ENCODE measurements around the gene YIPF3. TPM values are rescaled to one million over a fixed set of nuclear protein-coding genes. Genes with fewer than 3 reads are reported as not detected.
"Not testable (repeated sequence)": the region's sequence is repeated elsewhere in the genome, so short reads cannot be mapped to it uniquely, and the experiment has no call there.

YIPF3 gene
- total and polyA plus RNA-seq, 4 donors: 81.3 to 119 (median 96.2) TPM

GRCh38 chr6:43468748-43469681 is 47.7 kb downstream of the YIPF3 start:
- no peak overlapping the region for H3K4me3 ChIP-seq
- peak overlapping the region in 1 of 2 donors; percentile 24 for H3K27ac ChIP-seq (ENCODE audit: low read depth in 1 of 2, low read length in 1 of 2)
- H3K36me3 ChIP-seq (ENCODE audit: control insufficient read depth in 4 of 4, insufficient read depth in 4 of 4, low read length in 4 of 4): no peaks in the 10 kb centered on the region
- no peaks in the 10 kb centered on the region for H3K27me3 ChIP-seq (ENCODE audit: control insufficient read depth in 3 of 3, insufficient read depth in 3 of 3, low read length in 2 of 3)
- ATAC-seq (ENCODE audit: insufficient read depth, low FRiP score): no peak
- 67 to 81% methylated on average over 13 of the region's 13 CpGs for WGBS, 2 donors
- no peaks in the 10 kb centered on the region for H3K9me3 ChIP-seq (ENCODE audit: control insufficient read depth in 4 of 4, insufficient read depth in 3 of 4, low read length in 3 of 4)
- H3K4me1 ChIP-seq (ENCODE audit: control insufficient read depth in 5 of 5, insufficient read depth in 5 of 5, low read length in 5 of 5): peaks cover 0 to 5% (median 0%) of the 10 kb centered on the region in 5 donors
- DNase-seq: peak in 1 of 3 donors; percentile 2
- no peak overlapping the region for H3K9ac ChIP-seq (ENCODE audit: insufficient read depth in 1 of 2, low read length in 2 of 2)
- no peak for TF ChIP-seq CTCF (IDR thresholded peaks at IDR 0.05; ENCODE audit: control extremely low read depth, extremely low read depth)

- 75 to 86% methylated on average over 4 of the region's 4 CpGs for WGBS, 2 donors
- Histone ChIP-seq H3K27ac (ENCODE audit: low read depth in 1 of 2, low read length in 1 of 2) (no peak overlapping the region), H3K4me1 (ENCODE audit: control insufficient read depth in 5 of 5, insufficient read depth in 5 of 5, low read length in 5 of 5) (peaks cover 0 to 5% (median 0%) of the 10 kb centered on the region in 5 donors), H3K36me3 (ENCODE audit: control insufficient read depth in 4 of 4, insufficient read depth in 4 of 4, low read length in 4 of 4) (no peaks in the 10 kb centered on the region), H3K9me3 (ENCODE audit: control insufficient read depth in 4 of 4, insufficient read depth in 3 of 4, low read length in 3 of 4) (no peaks in the 10 kb centered on the region), H3K4me3 (no peak overlapping the region), H3K9ac (ENCODE audit: insufficient read depth in 1 of 2, low read length in 2 of 2) (no peak overlapping the region), H3K27me3 (ENCODE audit: control insufficient read depth in 3 of 3, insufficient read depth in 3 of 3, low read length in 2 of 3) (peaks cover 0 to 3% (median 0%) of the 10 kb centered on the region in 3 donors)
- no peak for DNase-seq
- TF ChIP-seq CTCF (IDR thresholded peaks at IDR 0.05; ENCODE audit: control extremely low read depth, extremely low read depth): no peak
- no peak for ATAC-seq (ENCODE audit: insufficient read depth, low FRiP score)
Observed at GRCh38 chr6:43468240-43468639, 48.5 kb downstream of the YIPF3 start.

GRCh38 chr6:43467752-43468151 is 49.0 kb downstream of the YIPF3 start:
- H3K27me3 ChIP-seq (ENCODE audit: control insufficient read depth in 3 of 3, insufficient read depth in 3 of 3, low read length in 2 of 3): peaks cover 0 to 5% (median 0%) of the 10 kb centered on the region in 3 donors
- no peak overlapping the region for H3K9ac ChIP-seq (ENCODE audit: insufficient read depth in 1 of 2, low read length in 2 of 2)
- WGBS, 2 donors: 84 to 90% methylated on average over 4 of the region's 4 CpGs
- H3K4me1 ChIP-seq (ENCODE audit: control insufficient read depth in 5 of 5, insufficient read depth in 5 of 5, low read length in 5 of 5): peaks cover 0 to 5% (median 0%) of the 10 kb centered on the region in 5 donors
- ATAC-seq (ENCODE audit: insufficient read depth, low FRiP score) (no peak), DNase-seq (no peak)
- no peaks in the 10 kb centered on the region for H3K9me3 ChIP-seq (ENCODE audit: control insufficient read depth in 4 of 4, insufficient read depth in 3 of 4, low read length in 3 of 4)
- H3K4me3 ChIP-seq: no peak overlapping the region
- no peaks in the 10 kb centered on the region for H3K36me3 ChIP-seq (ENCODE audit: control insufficient read depth in 4 of 4, insufficient read depth in 4 of 4, low read length in 4 of 4)
- TF ChIP-seq CTCF (IDR thresholded peaks at IDR 0.05; ENCODE audit: control extremely low read depth, extremely low read depth): no peak
- H3K27ac ChIP-seq (ENCODE audit: low read depth in 1 of 2, low read length in 1 of 2): no peak overlapping the region

- H3K27ac ChIP-seq (ENCODE audit: low read depth in 1 of 2, low read length in 1 of 2); H3K4me3 ChIP-seq; H3K27me3 ChIP-seq (ENCODE audit: control insufficient read depth in 3 of 3, insufficient read depth in 3 of 3, low read length in 2 of 3); H3K4me1 ChIP-seq (ENCODE audit: control insufficient read depth in 5 of 5, insufficient read depth in 5 of 5, low read length in 5 of 5); ATAC-seq (ENCODE audit: insufficient read depth, low FRiP score); DNase-seq; H3K9me3 ChIP-seq (ENCODE audit: control insufficient read depth in 4 of 4, insufficient read depth in 3 of 4, low read length in 3 of 4); H3K9ac ChIP-seq (ENCODE audit: insufficient read depth in 1 of 2, low read length in 2 of 2); H3K36me3 ChIP-seq (ENCODE audit: control insufficient read depth in 4 of 4, insufficient read depth in 4 of 4, low read length in 4 of 4): not testable (repeated sequence)
- WGBS, 2 donors: 66 to 75% methylated on average over 5 of the region's 5 CpGs
Observed at GRCh38 chr6:43467265-43467664, 49.5 kb downstream of the YIPF3 start.

Measured in lung (tissue), 12 donors.